Measurements from ENCODE around the gene PPOX. TPM values are rescaled to one million over a fixed set of nuclear protein-coding genes. Genes with fewer than 3 reads are reported as not detected.
A peak's percentile ranks its signal among the peaks of the same experiment; 100 is the strongest.

The PPOX gene
- total RNA-seq, result 10 to 100 TPM; 13.4 to 14.3 TPM

DNA sequence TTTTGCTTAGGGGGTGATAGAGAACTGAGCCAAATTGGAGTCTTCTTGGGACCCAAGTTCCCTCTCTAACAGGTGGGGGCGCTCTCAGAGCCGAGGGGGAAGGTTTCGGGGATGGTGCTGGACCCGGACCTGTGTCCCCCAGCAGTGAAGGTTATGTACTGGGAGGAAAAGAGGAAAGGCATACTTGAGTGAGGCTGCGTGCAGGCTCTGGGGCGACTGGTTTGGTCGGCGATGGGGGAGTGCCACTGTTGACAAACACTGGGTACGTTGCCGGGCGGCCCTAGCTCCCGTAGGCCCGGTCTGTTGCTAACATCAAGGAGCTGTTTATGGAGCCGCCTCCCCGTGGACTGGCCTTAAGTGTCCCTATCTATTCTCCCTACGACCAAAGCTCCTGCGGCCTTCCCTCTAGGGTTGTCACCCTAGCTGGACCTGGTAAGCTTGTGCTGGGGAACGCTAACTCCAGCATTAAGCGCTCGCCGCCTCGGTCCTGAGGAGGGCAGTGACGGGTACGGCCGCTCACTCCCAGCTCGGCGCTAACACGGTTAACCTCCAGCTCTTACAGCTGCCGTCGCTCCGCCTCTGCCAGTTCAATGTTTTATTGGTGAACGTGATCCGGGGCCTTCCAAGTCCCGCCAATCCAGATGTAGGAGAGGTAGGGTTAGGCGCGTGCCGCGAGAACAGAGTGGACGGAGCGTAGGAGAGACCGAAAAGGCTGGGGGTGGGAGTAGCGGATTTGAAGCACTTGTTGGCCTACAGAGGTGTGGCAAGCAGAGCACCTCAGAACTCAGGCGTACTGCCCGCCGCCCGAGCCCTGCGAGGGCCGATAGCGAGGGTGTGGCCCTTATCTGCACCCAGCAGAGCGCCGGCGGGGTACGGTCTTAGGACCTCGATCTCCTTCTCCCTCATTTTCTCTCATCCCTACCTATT lies at the start of gene PPOX:
Gene PPOX (plus strand): TSS at position 685 of the 927 bp plus-strand sequence. CDS start 422 bp downstream, outside the sequence.
- no peaks in the 10 kb centered on the region for H3K9me3 ChIP-seq
- intact Hi-C loops (cut with DNase I), result no loop called here

DNA sequence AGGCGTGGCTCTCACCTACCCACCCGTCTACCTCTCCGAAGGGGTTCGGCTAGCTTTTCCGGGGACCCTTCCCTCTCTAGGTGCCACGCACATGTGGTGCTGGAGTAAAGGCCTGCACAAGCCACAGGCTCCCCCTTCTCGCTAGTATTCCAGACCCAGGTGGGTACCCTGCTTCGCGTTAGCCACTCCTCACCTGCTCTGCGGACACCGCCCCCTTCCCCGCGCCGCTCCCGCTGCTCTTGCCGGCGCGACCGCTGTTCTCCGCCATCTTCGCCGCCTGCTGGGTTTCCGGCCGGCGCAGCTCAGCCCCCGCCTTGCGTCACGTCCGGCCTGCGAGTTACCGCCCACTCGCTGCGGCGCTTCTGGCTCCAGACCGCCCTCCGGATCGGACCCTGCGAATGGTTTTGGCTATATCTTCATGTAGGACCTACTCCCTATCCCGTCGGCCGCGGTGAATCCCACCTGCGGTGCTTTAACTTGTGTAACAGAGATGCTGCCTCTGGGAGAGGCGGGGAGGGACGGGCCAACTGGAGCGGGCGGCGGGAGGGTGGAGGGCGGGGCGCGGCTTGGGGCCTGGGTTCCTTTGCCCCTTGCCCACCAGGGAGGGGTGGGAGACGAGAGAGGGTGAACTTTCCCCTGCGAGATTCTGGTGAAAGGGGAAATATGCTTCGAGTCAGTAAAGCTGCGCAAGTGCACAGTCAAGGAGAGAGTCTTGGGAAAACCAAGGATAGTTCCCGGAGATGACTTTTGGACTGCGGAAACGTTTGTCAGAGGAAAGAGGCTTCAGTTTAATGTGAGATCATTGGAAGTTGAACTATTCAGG lies 48.3 kb upstream of the PPOX start, which contains the start of the genes NIT1 and PFDN2:
Gene NIT1 (plus strand): TSS at position 347 of the 823 bp plus-strand sequence. CDS start 72 bp downstream, at position 419.
Gene PFDN2 (minus strand): TSS at position 279 of the 823 bp plus-strand sequence. CDS start 11 bp downstream, at position 268.
- Histone ChIP-seq H3K36me3 (peaks cover 4% of the 10 kb centered on the region), H3K9ac (ENCODE audit: low read depth in 2 of 2, low read length in 2 of 2) (peak within 1 kb of the TSS; percentile 92 to 100), H3K9me3 (no peaks in the 10 kb centered on the region), H3K27ac (peak within 1 kb of the TSS; percentile 95), H3K4me3 (peak within 1 kb of the TSS; percentile 96), H3K27me3 (no peaks in the 10 kb centered on the region), H3K4me1 (peaks cover 11% of the 10 kb centered on the region)
- intact Hi-C loops (cut with DNase I), result no loop called here
- TF ChIP-seq, protein P1, sequence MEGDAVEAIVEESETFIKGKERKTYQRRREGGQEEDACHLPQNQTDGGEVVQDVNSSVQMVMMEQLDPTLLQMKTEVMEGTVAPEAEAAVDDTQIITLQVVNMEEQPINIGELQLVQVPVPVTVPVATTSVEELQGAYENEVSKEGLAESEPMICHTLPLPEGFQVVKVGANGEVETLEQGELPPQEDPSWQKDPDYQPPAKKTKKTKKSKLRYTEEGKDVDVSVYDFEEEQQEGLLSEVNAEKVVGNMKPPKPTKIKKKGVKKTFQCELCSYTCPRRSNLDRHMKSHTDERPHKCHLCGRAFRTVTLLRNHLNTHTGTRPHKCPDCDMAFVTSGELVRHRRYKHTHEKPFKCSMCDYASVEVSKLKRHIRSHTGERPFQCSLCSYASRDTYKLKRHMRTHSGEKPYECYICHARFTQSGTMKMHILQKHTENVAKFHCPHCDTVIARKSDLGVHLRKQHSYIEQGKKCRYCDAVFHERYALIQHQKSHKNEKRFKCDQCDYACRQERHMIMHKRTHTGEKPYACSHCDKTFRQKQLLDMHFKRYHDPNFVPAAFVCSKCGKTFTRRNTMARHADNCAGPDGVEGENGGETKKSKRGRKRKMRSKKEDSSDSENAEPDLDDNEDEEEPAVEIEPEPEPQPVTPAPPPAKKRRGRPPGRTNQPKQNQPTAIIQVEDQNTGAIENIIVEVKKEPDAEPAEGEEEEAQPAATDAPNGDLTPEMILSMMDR (IDR thresholded peaks at IDR 0.05), result no peak
- peak; percentile 89 for DNase-seq

More for the DNA sequence above, at the start of gene PPOX:
- TF ChIP-seq, protein P1 (IDR thresholded peaks at IDR 0.05), result peak; percentile 32
- H3K36me3 ChIP-seq, result peaks cover 5% of the 10 kb centered on the region
- H3K9ac ChIP-seq (ENCODE audit: low read depth in 2 of 2, low read length in 2 of 2), result peak within 1 kb of the TSS; percentile 88 to 93
- peak within 1 kb of the TSS; percentile 84 for H3K4me3 ChIP-seq
- DNase-seq, result peak; percentile 97
- H3K27ac ChIP-seq, result peak within 1 kb of the TSS; percentile 89
- no peaks in the 10 kb centered on the region for H3K27me3 ChIP-seq
- peaks cover 10% of the 10 kb centered on the region for H3K4me1 ChIP-seq

DNA sequence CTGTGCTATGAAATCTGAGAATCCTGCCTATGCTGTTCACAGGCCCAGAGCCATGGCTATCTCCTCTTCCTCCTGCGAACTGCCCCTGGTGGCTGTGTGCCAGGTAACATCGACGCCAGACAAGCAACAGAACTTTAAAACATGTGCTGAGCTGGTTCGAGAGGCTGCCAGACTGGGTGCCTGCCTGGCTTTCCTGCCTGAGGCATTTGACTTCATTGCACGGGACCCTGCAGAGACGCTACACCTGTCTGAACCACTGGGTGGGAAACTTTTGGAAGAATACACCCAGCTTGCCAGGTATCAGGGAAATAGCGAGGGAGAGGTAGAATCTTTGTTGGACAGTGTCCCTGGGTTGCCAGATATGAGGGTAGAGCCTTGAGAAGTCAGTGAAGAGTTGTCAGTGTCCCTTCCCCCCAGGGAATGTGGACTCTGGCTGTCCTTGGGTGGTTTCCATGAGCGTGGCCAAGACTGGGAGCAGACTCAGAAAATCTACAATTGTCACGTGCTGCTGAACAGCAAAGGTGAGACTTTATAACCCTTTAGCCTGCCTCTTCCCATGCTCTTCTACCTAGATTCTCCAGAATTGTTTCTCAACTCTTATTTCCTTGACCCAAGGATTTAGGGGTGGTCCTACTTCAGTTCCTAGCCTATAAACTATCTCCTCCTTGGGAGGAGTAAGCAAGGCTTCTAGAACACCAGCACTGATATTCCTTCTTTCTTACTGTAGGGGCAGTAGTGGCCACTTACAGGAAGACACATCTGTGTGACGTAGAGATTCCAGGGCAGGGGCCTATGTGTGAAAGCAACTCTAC lies 46.9 kb upstream of the PPOX start:
- intact Hi-C loops (cut with DNase I), result no loop called here
- DNase-seq, result peak; percentile 52
- Histone ChIP-seq H3K27ac (peak overlapping the region; percentile 95), H3K36me3 (peaks cover 4% of the 10 kb centered on the region), H3K9me3 (no peaks in the 10 kb centered on the region), H3K27me3 (no peaks in the 10 kb centered on the region), H3K9ac (ENCODE audit: low read depth in 2 of 2, low read length in 2 of 2) (peak overlapping the region; percentile 92 to 100), H3K4me3 (peak overlapping the region; percentile 96), H3K4me1 (peaks cover 11% of the 10 kb centered on the region)
- TF ChIP-seq, protein P1 (IDR thresholded peaks at IDR 0.05), result peak; percentile 25

DNA sequence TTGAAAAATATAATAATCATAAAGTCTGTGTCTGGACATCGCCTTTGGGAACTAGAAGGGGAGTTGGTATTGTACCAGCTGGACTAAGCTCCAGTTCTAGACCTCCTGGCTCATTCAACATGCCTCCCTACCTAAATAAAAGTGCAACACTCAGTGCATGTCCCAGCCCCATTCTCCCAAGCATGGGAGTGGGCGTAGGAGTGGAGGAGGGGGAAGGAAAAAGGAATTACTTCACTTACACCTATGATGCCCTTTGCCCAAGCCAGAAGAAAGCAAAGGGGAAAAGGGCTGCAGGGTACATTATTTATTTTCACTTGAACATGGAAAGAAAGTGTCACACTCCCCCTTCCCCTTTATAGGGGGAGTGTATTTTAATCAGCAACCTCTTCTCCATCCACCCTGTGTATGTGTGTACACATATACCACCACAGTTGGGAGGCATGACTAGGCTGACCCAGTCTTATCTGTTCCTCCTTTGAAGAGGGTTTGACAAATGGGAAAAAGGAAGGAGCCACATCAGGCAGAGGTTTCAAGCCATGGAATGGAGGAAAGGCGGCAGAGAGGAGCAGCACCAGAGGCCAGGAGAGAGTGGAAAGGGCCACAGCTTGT lies 45.1 kb upstream of the PPOX start:
- Histone ChIP-seq H3K27me3 (no peaks in the 10 kb centered on the region), H3K36me3 (peaks cover 4% of the 10 kb centered on the region), H3K4me3 (no peak overlapping the region), H3K9ac (ENCODE audit: low read depth in 2 of 2, low read length in 2 of 2) (no peak overlapping the region), H3K9me3 (no peaks in the 10 kb centered on the region), H3K27ac (no peak overlapping the region), H3K4me1 (peaks cover 10% of the 10 kb centered on the region)
- TF ChIP-seq, protein P1 (IDR thresholded peaks at IDR 0.05), result no peak
- DNase-seq, result no peak
- intact Hi-C loops (cut with DNase I), result no loop called here
